HepG2 (cell line): ENCODE data around the gene HRH3. TPM values are rescaled to one million over a fixed set of nuclear protein-coding genes. Genes with fewer than 3 reads are reported as not detected.

ENCODE experiments used
- ATF3 ChIP-seq: sonication (generic); formaldehyde crosslinking; IDR thresholded peaks from 2 replicates; pipeline ENCODE4 v1.4.0; 2020; ENCODE audit warnings: missing genetic modification reagents
- FOXO1 ChIP-seq: sonication (generic); formaldehyde crosslinking; IDR thresholded peaks from 2 replicates; pipeline ENCODE4 v1.4.0; 2020; ENCODE audit warnings: missing genetic modification reagents
- HINFP ChIP-seq: sonication (generic); formaldehyde crosslinking; IDR thresholded peaks from 2 replicates; pipeline ENCODE4 v1.4.0; 2020; ENCODE audit warnings: low read depth, mild to moderate bottlenecking, missing genetic modification reagents
- HIVEP1 ChIP-seq: sonication (generic); formaldehyde crosslinking; IDR thresholded peaks from 2 replicates; pipeline ENCODE4 v1.4.0; 2020; ENCODE audit warnings: mild to moderate bottlenecking, missing genetic modification reagents
- HMGXB4 ChIP-seq, 2 experiments: sonication (generic) in 1 of 2; formaldehyde crosslinking in 1 of 2; IDR thresholded peaks; 2 replicates each; pipeline versions ENCODE4 v1.4.0 to v1.6.1; 2018 to 2020; ENCODE audit warnings: missing genetic modification reagents in 2 of 2, borderline replicate concordance in 1 of 2, low read depth in 1 of 2, mild to moderate bottlenecking in 1 of 2, missing biosample characterization in 1 of 2
- HNRNPK ChIP-seq: fragments of 200-400 bp; formaldehyde crosslinking; IDR thresholded peaks from 2 replicates; pipeline ENCODE4 v1.6.1; 2018; ENCODE audit warnings: low read length, low read depth, moderate library complexity, mild to moderate bottlenecking; ENCODE audit not compliant: poor library complexity, severe bottlenecking
- HNRNPUL1 ChIP-seq: fragments of 200-400 bp; formaldehyde crosslinking; IDR thresholded peaks from 2 replicates; pipeline ENCODE4 v1.6.1; 2017; ENCODE audit warnings: low read depth, mild to moderate bottlenecking, low read length, moderate library complexity
- KLF6 ChIP-seq: IDR thresholded peaks from 2 replicates; pipeline ENCODE4 v1.8.0; 2016; ENCODE audit warnings: missing biosample characterization, missing genetic modification reagents
- MAZ ChIP-seq, 2 experiments: sonication (generic) in 1 of 2; formaldehyde crosslinking in 1 of 2; IDR thresholded peaks; 2 replicates each; pipeline versions ENCODE4 v1.5.0 to v1.6.1; 2012 to 2020; ENCODE audit warnings: low read depth in 2 of 2, mild to moderate bottlenecking in 2 of 2, borderline replicate concordance in 1 of 2, improper control_type of control experiment in 1 of 2, low read length in 1 of 2, missing genetic modification reagents in 1 of 2, moderate library complexity in 1 of 2
- MED8 ChIP-seq: sonication (generic); formaldehyde crosslinking; IDR thresholded peaks from 2 replicates; pipeline ENCODE4 v1.8.1; 2023; ENCODE audit warnings: mild to moderate bottlenecking, missing genetic modification reagents; ENCODE audit not compliant: insufficient replicate concordance
- MXD1 ChIP-seq: sonication (generic); formaldehyde crosslinking; IDR thresholded peaks from 2 replicates; pipeline ENCODE4 v1.4.0; 2020; ENCODE audit warnings: mild to moderate bottlenecking, missing genetic modification reagents
- RFXANK ChIP-seq: IDR thresholded peaks from 2 replicates; pipeline ENCODE4 v1.6.1; 2016
- SMAD3 ChIP-seq: sonication (generic); formaldehyde crosslinking; IDR thresholded peaks from 2 replicates; pipeline ENCODE4 v1.4.0; 2020; ENCODE audit warnings: missing genetic modification reagents
- SOX6 ChIP-seq, 2 experiments: fragments of 450-650 bp in 1 of 2; sonication (generic) in 1 of 2; formaldehyde crosslinking in 1 of 2; IDR thresholded peaks; 2 replicates each; pipeline versions ENCODE4 v1.4.0 to v1.6.1; 2017 to 2020; ENCODE audit warnings: antibody characterized with exemption in 1 of 2, mild to moderate bottlenecking in 1 of 2, missing genetic modification reagents in 1 of 2
- SRSF1 ChIP-seq: fragments of 200-400 bp; formaldehyde crosslinking; optimal IDR thresholded peaks from 2 replicates; pipeline ENCODE3; 2017; ENCODE audit warnings: mild to moderate bottlenecking, low read depth, low read length, moderate library complexity
- ZNF282 ChIP-seq: fragments of 450-650 bp; IDR thresholded peaks from 2 replicates; pipeline ENCODE4 v1.6.1; 2018; ENCODE audit not compliant: partially characterized antibody
- ZNF3 ChIP-seq: IDR thresholded peaks from 2 replicates; pipeline ENCODE4 v1.7.0; 2017; ENCODE audit warnings: inconsistent platforms
- ZNF333 ChIP-seq: sonication (generic); formaldehyde crosslinking; IDR thresholded peaks from 2 replicates; pipeline ENCODE4 v1.4.0; 2020; ENCODE audit warnings: mild to moderate bottlenecking, missing genetic modification reagents, borderline replicate concordance
- ZNF430 ChIP-seq: sonication (generic); formaldehyde crosslinking; IDR thresholded peaks from 2 replicates; pipeline ENCODE4 v1.9.0; 2021; ENCODE audit warnings: mild to moderate bottlenecking, missing genetic modification reagents
- ZNF451 ChIP-seq: sonication (generic); formaldehyde crosslinking; IDR thresholded peaks from 2 replicates; pipeline ENCODE4 v1.5.0; 2020; ENCODE audit warnings: mild to moderate bottlenecking, missing genetic modification reagents
- ZNF550 ChIP-seq: sonication (generic); formaldehyde crosslinking; IDR thresholded peaks from 2 replicates; pipeline ENCODE4 v1.4.0; 2020; ENCODE audit warnings: mild to moderate bottlenecking, missing genetic modification reagents, borderline replicate concordance
- ZNF674 ChIP-seq: sonication (generic); formaldehyde crosslinking; IDR thresholded peaks from 2 replicates; pipeline ENCODE4 v1.5.0; 2020; ENCODE audit warnings: low read depth, mild to moderate bottlenecking, missing genetic modification reagents
- ZSCAN25 ChIP-seq: sonication (generic); formaldehyde crosslinking; IDR thresholded peaks from 2 replicates; pipeline ENCODE4 v1.8.0; 2022; ENCODE audit warnings: mild to moderate bottlenecking, missing genetic modification reagents
- polyA plus RNA-seq, 8 experiments: library from polyadenylated mRNA; depleted of rRNA in 3 of 8; stranded (reverse) in 7 of 8; unstranded in 1 of 8; fragments of >200 nt; fragmentation: Illumina TruSeq in 4 of 8; extraction: Trizol in 4 of 8; gene quantifications; 2 replicates each; pipeline versions ENCODE4 v1.2.1 to v1.2.3, GENCODE V29; 2011 to 2016; ENCODE audit warnings: low read depth in 4 of 8, missing spikeins in 1 of 8, mixed read lengths in 1 of 8; ENCODE audit not compliant: insufficient read depth in 1 of 8
- total RNA-seq, 5 experiments: library from RNA; depleted of rRNA; stranded (reverse); fragments of >200 nt; fragmentation: Illumina TruSeq; extraction: Trizol; gene quantifications; 2 replicates each; pipeline ENCODE4 v1.2.3, GENCODE V29; 2016; ENCODE audit warnings: low read depth in 1 of 5

The HRH3 gene
- total and polyA plus RNA-seq, 2 of the 13 experiments (the other 11 are each of a cell fraction or from before 2014, with no cell fraction given), result 0.18 TPM; not detected in 1

GRCh38 chr20:62219101-62219991 lies 732 bp downstream of the HRH3 start (continued):
- no peak for TF ChIP-seq MED8 (CRISPR knock-in tag)
- peak; percentile 37 for TF ChIP-seq SRSF1
- TF ChIP-seq SMAD3 (CRISPR knock-in tag), result no peak
- TF ChIP-seq HINFP (CRISPR knock-in tag), result no peak
- TF ChIP-seq ZSCAN25 (CRISPR knock-in tag), result no peak
- no peak for TF ChIP-seq HNRNPUL1
- no peak for TF ChIP-seq ZNF3 (CRISPR knock-in tag)
- TF ChIP-seq HNRNPK, result peak; percentile 87
- no peak for TF ChIP-seq ZNF282
- TF ChIP-seq ZNF430 (CRISPR knock-in tag), result no peak
- no peak; a peak in 1 of 4 replicates for TF ChIP-seq HMGXB4 (CRISPR knock-in tag; IDR thresholded peaks at IDR 0.05; ENCODE audit: borderline replicate concordance in 1 of 2, low read depth in 1 of 2)
- 0 out of 2 replicates have a peak, but pooled peaks have one; percentile 45 for TF ChIP-seq ZNF550 (CRISPR knock-in tag)
- no peak for TF ChIP-seq KLF6 (CRISPR knock-in tag)
- no peak for TF ChIP-seq ATF3 (CRISPR knock-in tag)
- 0 out of 2 replicates have a peak, but pooled peaks have one; percentile 30 for TF ChIP-seq HIVEP1 (CRISPR knock-in tag)
- TF ChIP-seq ZNF333, result 0 out of 2 replicates have a peak, but pooled peaks have one; percentile 43
- no peak for TF ChIP-seq FOXO1 (CRISPR knock-in tag)
- TF ChIP-seq RFXANK (CRISPR knock-in tag), result no peak
- no peak for TF ChIP-seq MAZ (IDR thresholded peaks at IDR 0.05; ENCODE audit: borderline replicate concordance, low read depth, low read length)
- peak; percentile 0; the same call in 1 of the 2 replicates for TF ChIP-seq MAZ (CRISPR knock-in tag; IDR thresholded peaks at IDR 0.05; ENCODE audit: low read depth)
- TF ChIP-seq ZNF674 (CRISPR knock-in tag), result no peak
- 0 out of 2 replicates have a peak, but pooled peaks have one; percentile 11 for TF ChIP-seq ZNF451 (CRISPR knock-in tag)
- TF ChIP-seq SOX6 (IDR thresholded peaks at IDR 0.05), result no peak
- no peak for TF ChIP-seq SOX6 (CRISPR knock-in tag; IDR thresholded peaks at IDR 0.05)
- peak; percentile 5; the same call in 1 of the 2 replicates for TF ChIP-seq MXD1 (CRISPR knock-in tag)
